ENCODE data around the gene C12orf50.

DNA sequence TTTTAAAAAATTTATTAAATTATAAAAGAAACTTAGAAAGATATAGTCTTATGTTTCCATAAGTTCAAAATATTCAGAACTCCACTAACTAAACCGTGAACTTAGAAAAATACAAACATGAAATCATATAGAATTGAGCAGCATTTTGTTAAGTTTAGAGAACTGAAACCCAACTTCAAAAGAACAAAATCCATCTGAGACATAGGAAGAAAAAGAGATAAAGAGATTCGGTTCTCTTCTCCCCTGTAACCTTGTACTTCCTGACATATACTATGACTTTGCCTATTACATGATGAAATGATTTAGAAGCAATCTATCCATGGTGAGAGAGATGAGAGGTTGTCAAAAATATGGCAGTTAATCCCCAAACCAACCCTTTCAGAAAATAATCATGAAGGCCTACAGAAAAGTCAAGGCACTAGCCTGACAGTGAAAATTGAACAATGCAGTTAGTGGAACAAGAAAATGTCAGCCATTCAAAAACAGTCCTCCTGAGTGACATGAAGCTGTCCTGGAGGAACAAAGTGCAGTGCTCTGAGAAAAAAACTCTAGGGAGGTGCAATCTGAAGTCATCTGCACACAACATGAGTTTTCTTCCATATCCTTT lies 44.0 kb downstream of the C12orf50 start:
- TF ChIP-seq, protein P1, sequence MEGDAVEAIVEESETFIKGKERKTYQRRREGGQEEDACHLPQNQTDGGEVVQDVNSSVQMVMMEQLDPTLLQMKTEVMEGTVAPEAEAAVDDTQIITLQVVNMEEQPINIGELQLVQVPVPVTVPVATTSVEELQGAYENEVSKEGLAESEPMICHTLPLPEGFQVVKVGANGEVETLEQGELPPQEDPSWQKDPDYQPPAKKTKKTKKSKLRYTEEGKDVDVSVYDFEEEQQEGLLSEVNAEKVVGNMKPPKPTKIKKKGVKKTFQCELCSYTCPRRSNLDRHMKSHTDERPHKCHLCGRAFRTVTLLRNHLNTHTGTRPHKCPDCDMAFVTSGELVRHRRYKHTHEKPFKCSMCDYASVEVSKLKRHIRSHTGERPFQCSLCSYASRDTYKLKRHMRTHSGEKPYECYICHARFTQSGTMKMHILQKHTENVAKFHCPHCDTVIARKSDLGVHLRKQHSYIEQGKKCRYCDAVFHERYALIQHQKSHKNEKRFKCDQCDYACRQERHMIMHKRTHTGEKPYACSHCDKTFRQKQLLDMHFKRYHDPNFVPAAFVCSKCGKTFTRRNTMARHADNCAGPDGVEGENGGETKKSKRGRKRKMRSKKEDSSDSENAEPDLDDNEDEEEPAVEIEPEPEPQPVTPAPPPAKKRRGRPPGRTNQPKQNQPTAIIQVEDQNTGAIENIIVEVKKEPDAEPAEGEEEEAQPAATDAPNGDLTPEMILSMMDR (IDR thresholded peaks at IDR 0.05): no peak
- no peak for TF ChIP-seq EZH2 (IDR thresholded peaks at IDR 0.05; ENCODE audit: borderline replicate concordance, insufficient read depth, low read depth, low read length, poor library complexity, severe bottlenecking)

Data from B cell (primary cell).